T47D (cell line): ENCODE data around the gene LRRC23.

Source experiments
- DNase-seq, 2 experiments: peaks; one replicate each; pipeline versions ENCODE4 v3.0.0 to v3.0.0-alpha.2; 2011 to 2012; ENCODE audit warnings: low read depth in 1 of 2, low spot score in 1 of 2
- JUND ChIP-seq: IDR thresholded peaks from 2 replicates; pipeline ENCODE4 v1.6.1; 2012; ENCODE audit warnings: low read depth
- in situ Hi-C: cut with HindIII; loops from 2 replicates; pipeline ENCODE4 v1.10.0; 2016; ENCODE audit warnings: low sequenced_read_pairs, low pct_unique_long_range_greater_than_20kb

LRRC23 gene

GRCh38 chr12:6939191-6939540, 34.5 kb downstream of the LRRC23 start:
- no peak for DNase-seq
- no peak for TF ChIP-seq JUND
- in situ Hi-C loops, result no loop called here

GRCh38 chr12:6941267-6941666, 36.6 kb downstream of the LRRC23 start:
- in situ Hi-C loops, result no loop called here
- no peak for TF ChIP-seq JUND
- no peak for DNase-seq

DNA sequence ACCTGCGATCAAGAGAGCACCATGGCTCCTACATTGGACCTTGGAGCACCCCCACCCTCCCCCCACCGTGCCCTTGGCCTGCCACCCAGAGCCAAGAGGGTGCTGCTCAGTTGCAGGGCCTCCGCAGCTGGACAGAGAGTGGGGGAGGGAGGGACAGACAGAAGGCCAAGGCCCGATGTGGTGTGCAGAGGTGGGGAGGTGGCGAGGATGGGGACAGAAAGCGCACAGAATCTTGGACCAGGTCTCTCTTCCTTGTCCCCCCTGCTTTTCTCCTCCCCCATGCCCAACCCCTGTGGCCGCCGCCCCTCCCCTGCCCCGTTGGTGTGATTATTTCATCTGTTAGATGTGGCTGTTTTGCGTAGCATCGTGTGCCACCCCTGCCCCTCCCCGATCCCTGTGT, 37.2 kb downstream of the LRRC23 start:
- no peak for DNase-seq
- TF ChIP-seq JUND, result no peak
- in situ Hi-C loops, result no loop called here

- no peak for TF ChIP-seq JUND
- no peak for DNase-seq
- in situ Hi-C loops, result no loop called here
Measured at GRCh38 chr12:6942331-6942665, 37.7 kb downstream of the LRRC23 start.

- peak; percentile 73 to 85 for DNase-seq
- TF ChIP-seq JUND, result no peak
- in situ Hi-C loops, result no loop called here
Measured at GRCh38 chr12:6943389-6943721, 38.7 kb downstream of the LRRC23 start.

DNA sequence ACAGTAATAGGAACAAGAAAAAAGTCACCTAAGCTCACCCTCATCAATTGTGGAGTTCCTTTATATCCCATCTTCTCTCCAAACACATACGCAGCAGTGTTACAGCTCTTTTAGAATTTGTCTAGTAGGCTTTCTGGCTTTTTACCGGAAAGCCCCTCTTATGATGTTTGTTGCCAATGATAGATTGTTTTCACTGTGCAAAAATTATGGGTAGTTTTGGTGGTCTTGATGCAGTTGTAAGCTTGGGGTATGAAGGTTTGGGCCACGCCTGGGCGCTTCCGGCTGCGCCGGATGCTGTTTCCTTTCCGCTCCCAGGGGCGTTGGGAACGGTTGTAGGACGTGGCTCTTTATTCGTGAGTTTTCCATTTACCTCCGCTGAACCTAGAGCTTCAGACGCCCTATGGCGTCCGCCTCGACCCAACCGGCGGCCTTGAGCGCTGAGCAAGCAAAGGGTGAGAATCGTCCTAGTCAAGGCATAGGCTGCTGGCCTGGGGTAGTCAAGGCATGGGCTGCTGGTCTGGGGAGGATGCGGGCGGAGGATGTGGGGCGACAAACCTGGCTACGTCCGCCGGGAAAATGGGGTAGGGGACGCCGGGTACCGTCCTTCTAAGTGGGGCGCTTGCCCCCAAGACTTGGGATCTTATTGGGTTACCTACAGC, 39.2 kb downstream of the LRRC23 start, which contains the start of the genes C12orf57 and RNU7-1:
TSS of gene C12orf57 (plus strand) at position 301 of the 659 bp plus-strand sequence. CDS start at position 401, 100 bp downstream.
TSS of gene RNU7-1 (plus strand) at position 95 of the 659 bp plus-strand sequence.
- in situ Hi-C loops, result no loop called here
- peak in 1 of 2 experiments; percentile 84 for DNase-seq
- TF ChIP-seq JUND, result peak; percentile 45; the same call in 1 of the 2 replicates

- in situ Hi-C loops, result no loop called here
- DNase-seq, result peak in 1 of 2 experiments; percentile 86
- no peak for TF ChIP-seq JUND
Measured at GRCh38 chr12:6944381-6945186, 40.0 kb downstream of the LRRC23 start.

- in situ Hi-C loops, result no loop called here
- no peak for DNase-seq
- no peak for TF ChIP-seq JUND
Measured at GRCh38 chr12:6945613-6946012, 41.0 kb downstream of the LRRC23 start.

- in situ Hi-C loops, result no loop called here
- peak; percentile 61 to 93 for DNase-seq
- no peak for TF ChIP-seq JUND
Measured at GRCh38 chr12:6946033-6946919, 41.7 kb downstream of the LRRC23 start.

DNA sequence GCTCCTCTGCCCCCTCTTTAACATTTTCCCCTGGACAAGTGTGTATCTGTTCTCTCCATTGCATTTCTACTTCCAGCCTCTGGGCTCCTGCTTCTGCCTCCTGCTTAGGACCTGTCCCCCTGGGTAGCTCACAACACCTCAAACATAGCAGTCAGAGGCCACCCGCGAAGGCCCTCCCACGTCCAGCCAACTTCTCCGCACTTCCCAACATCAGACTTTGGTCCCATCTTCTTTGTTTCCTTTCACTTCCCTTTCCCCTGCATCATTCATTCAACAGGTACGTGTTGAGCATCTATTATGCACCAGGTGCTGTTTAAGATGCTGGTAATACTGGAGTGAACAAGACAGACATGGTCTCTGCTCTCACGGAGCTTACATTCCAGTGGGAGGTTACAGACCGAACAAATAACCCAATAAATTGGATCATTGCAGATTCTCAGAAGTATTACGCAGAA, 42.3 kb downstream of the LRRC23 start:
- in situ Hi-C loops, result no loop called here

DNA sequence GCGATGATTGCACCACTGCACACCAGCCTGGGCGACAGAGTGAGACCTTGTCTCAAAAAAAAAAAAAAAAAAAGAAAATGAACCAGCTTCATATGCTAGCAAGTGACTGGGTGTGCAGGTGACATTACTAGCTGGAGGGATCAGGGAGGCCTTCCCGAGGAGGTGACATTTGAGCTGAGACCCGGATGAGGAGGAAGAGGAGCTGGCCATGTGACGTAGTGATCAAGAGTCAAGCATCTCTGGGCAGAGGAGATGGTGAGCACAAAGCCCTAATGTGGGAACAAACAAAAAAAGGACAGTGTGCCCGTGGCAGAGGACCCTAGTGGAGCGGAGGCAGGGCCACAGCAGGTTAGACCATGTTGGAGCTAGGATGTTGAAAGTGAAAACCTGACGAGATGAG, 43.0 kb downstream of the LRRC23 start:
- DNase-seq, result no peak
- no peak for TF ChIP-seq JUND
- in situ Hi-C loops, result no loop called here

More for the DNA sequence above, 42.3 kb downstream of the LRRC23 start:
- no peak for DNase-seq
- no peak for TF ChIP-seq JUND

- in situ Hi-C loops, result no loop called here
- no peak for DNase-seq
- no peak for TF ChIP-seq JUND
Measured at GRCh38 chr12:6948873-6949594, 44.4 kb downstream of the LRRC23 start.
